CD4-positive, CD25-positive, alpha-beta regulatory T cell (primary cell): Measurements from ENCODE around the gene GADL1. TPM values are rescaled to one million over a fixed set of nuclear protein-coding genes. Genes with fewer than 3 reads are reported as not detected.

ENCODE experiments used
- ATAC-seq, 2 donors: fragments of 150-1000 bp; cut with Tn5 transposase; one replicate each; pipeline ENCODE4 v1.10.0; 2021; ENCODE audit warnings: low read depth in 2 of 2, moderate number of reproducible peaks in 2 of 2, moderate library complexity in 1 of 2
- DNase-seq, 3 donors: peaks; one replicate each; pipeline versions ENCODE4 v3.0.0 to v3.0.0-alpha.2; 2012 to 2022; ENCODE audit warnings: mixed read lengths in 1 of 3
- H3K27ac ChIP-seq: one replicate; pipeline ENCODE4 v1.7.0; 2013; ENCODE audit warnings: mild to moderate bottlenecking, low read length; ENCODE audit not compliant: insufficient read depth, poor library complexity, severe bottlenecking
- H3K27me3 ChIP-seq: one replicate; pipeline ENCODE4 v1.7.0; 2013; ENCODE audit warnings: low read length; ENCODE audit not compliant: control insufficient read depth, insufficient read depth
- H3K36me3 ChIP-seq: one replicate; pipeline ENCODE4 v1.7.0; 2013; ENCODE audit warnings: mild to moderate bottlenecking, low read length, moderate library complexity; ENCODE audit not compliant: control insufficient read depth, insufficient read depth
- H3K4me1 ChIP-seq: 2 replicates; pipeline ENCODE4 v1.7.0; 2013; ENCODE audit warnings: mild to moderate bottlenecking, low read length; ENCODE audit not compliant: insufficient read depth, control insufficient read depth, poor library complexity, severe bottlenecking
- H3K4me3 ChIP-seq: one replicate; pipeline ENCODE4 v1.7.0; 2013; ENCODE audit warnings: low read depth, mild to moderate bottlenecking, low read length, moderate library complexity
- H3K9me3 ChIP-seq, 2 experiments: 1 replicate in 1 of 2; 2 replicates in 1 of 2; pipeline ENCODE4 v1.7.0; 2013; ENCODE audit warnings: low read length in 2 of 2, mild to moderate bottlenecking in 1 of 2, moderate library complexity in 1 of 2; ENCODE audit not compliant: control insufficient read depth in 2 of 2
- H3K27ac Mint-ChIP-seq, 3 donors: one replicate each; pipeline ENCODE4 v1.8.0; 2020 to 2022; ENCODE audit warnings: mild to moderate bottlenecking in 3 of 3, mixed read lengths in 3 of 3, moderate library complexity in 2 of 3
- H3K27me3 Mint-ChIP-seq: one replicate; pipeline ENCODE4 v1.8.0; 2022; ENCODE audit warnings: mild to moderate bottlenecking, mixed read lengths
- H3K36me3 Mint-ChIP-seq: one replicate; pipeline ENCODE4 v1.8.0; 2020; ENCODE audit warnings: mixed read lengths
- H3K4me1 Mint-ChIP-seq, 4 donors: one replicate each; pipeline ENCODE4 v1.8.0; 2020 to 2022; ENCODE audit warnings: mixed read lengths in 4 of 4, mild to moderate bottlenecking in 1 of 4
- H3K4me3 Mint-ChIP-seq, 4 donors: one replicate each; pipeline ENCODE4 v1.8.0; 2020 to 2022; ENCODE audit warnings: mild to moderate bottlenecking in 4 of 4, mixed read lengths in 4 of 4, moderate library complexity in 3 of 4
- H3K9me3 Mint-ChIP-seq, 7 donors: one replicate each; pipeline ENCODE4 v1.8.0; 2020 to 2022; ENCODE audit warnings: mixed read lengths in 7 of 7, mild to moderate bottlenecking in 3 of 7, moderate library complexity in 2 of 7
- polyA plus RNA-seq, 4 donors: library from polyadenylated mRNA; unstranded; fragments of 300-500 nt; fragmentation: Illumina TruSeq; gene quantifications; one replicate each; pipeline ENCODE4 v1.2.3, GENCODE V29; 2021
- total RNA-seq: library from RNA; stranded (reverse); gene quantifications from one replicate; pipeline ENCODE4 v1.2.3, GENCODE V29; 2022

The GADL1 gene
- total and polyA plus RNA-seq, 5 donors from 2014 or later, result not detected

- DNase-seq (no peak), ATAC-seq (no peak)
- H3K36me3 Mint-ChIP-seq, result no peaks in the 10 kb centered on the region
- H3K9me3 Mint-ChIP-seq, result no peaks in the 10 kb centered on the region
- Histone ChIP-seq H3K4me1 (no peaks in the 10 kb centered on the region), H3K36me3 (no peaks in the 10 kb centered on the region), H3K4me3 (no peak overlapping the region), H3K27me3 (peaks cover 3% of the 10 kb centered on the region), H3K27ac (no peak overlapping the region), H3K9me3 (no peaks in the 10 kb centered on the region)
- no peaks in the 10 kb centered on the region for H3K4me1 Mint-ChIP-seq
- no peak overlapping the region for H3K27ac Mint-ChIP-seq
- no peak overlapping the region for H3K4me3 Mint-ChIP-seq
- peaks cover 7% of the 10 kb centered on the region for H3K27me3 Mint-ChIP-seq
Measured at GRCh38 chr3:30873671-30874070, 20.8 kb downstream of the GADL1 start.

GRCh38 chr3:30872879-30873278 lies 21.6 kb downstream of the GADL1 start:
- DNase-seq (no peak), ATAC-seq (no peak)
- H3K9me3 ChIP-seq, result no peaks in the 10 kb centered on the region
- peaks cover 3% of the 10 kb centered on the region for H3K27me3 ChIP-seq
- no peak overlapping the region for H3K4me3 ChIP-seq
- H3K4me1 Mint-ChIP-seq, result no peaks in the 10 kb centered on the region
- no peak overlapping the region for H3K27ac ChIP-seq
- no peak overlapping the region for H3K27ac Mint-ChIP-seq
- H3K27me3 Mint-ChIP-seq, result peaks cover 7% of the 10 kb centered on the region
- H3K36me3 ChIP-seq, result no peaks in the 10 kb centered on the region
- H3K4me1 ChIP-seq, result no peaks in the 10 kb centered on the region
- no peak overlapping the region for H3K4me3 Mint-ChIP-seq
- no peaks in the 10 kb centered on the region for H3K9me3 Mint-ChIP-seq
- H3K36me3 Mint-ChIP-seq, result no peaks in the 10 kb centered on the region

- Histone ChIP-seq H3K36me3 (no peaks in the 10 kb centered on the region), H3K4me1 (no peaks in the 10 kb centered on the region), H3K9me3 (no peaks in the 10 kb centered on the region), H3K4me3 (no peak overlapping the region), H3K27ac (no peak overlapping the region), H3K27me3 (peaks cover under 1% of the 10 kb centered on the region)
- H3K4me1 Mint-ChIP-seq, result no peaks in the 10 kb centered on the region
- no peak overlapping the region for H3K4me3 Mint-ChIP-seq
- no peaks in the 10 kb centered on the region for H3K36me3 Mint-ChIP-seq
- peaks cover 9% of the 10 kb centered on the region for H3K27me3 Mint-ChIP-seq
- DNase-seq, result no peak
- no peaks in the 10 kb centered on the region for H3K9me3 Mint-ChIP-seq
- no peak overlapping the region for H3K27ac Mint-ChIP-seq
- no peak for ATAC-seq
Measured at GRCh38 chr3:30871720-30872119, 22.7 kb downstream of the GADL1 start.

- H3K27me3 Mint-ChIP-seq, result peaks cover 21% of the 10 kb centered on the region
- no peak for DNase-seq
- no peaks in the 10 kb centered on the region for H3K4me1 ChIP-seq
- H3K4me1 Mint-ChIP-seq, result no peaks in the 10 kb centered on the region
- no peak for ATAC-seq
- no peak overlapping the region for H3K27ac ChIP-seq
- H3K36me3 Mint-ChIP-seq, result no peaks in the 10 kb centered on the region
- H3K9me3 Mint-ChIP-seq, result no peaks in the 10 kb centered on the region
- H3K36me3 ChIP-seq, result no peaks in the 10 kb centered on the region
- no peak overlapping the region for H3K4me3 ChIP-seq
- no peaks in the 10 kb centered on the region for H3K9me3 ChIP-seq
- no peak overlapping the region for H3K27ac Mint-ChIP-seq
- no peaks in the 10 kb centered on the region for H3K27me3 ChIP-seq
- no peak overlapping the region for H3K4me3 Mint-ChIP-seq
Measured at GRCh38 chr3:30864836-30865235, 29.6 kb downstream of the GADL1 start.

- Histone ChIP-seq H3K4me3 (no peak overlapping the region), H3K9me3 (no peaks in the 10 kb centered on the region), H3K27ac (no peak overlapping the region), H3K27me3 (no peaks in the 10 kb centered on the region), H3K4me1 (no peaks in the 10 kb centered on the region), H3K36me3 (no peaks in the 10 kb centered on the region)
- Mint-ChIP-seq H3K4me1 (no peaks in the 10 kb centered on the region), H3K36me3 (no peaks in the 10 kb centered on the region), H3K27me3 (peaks cover 21% of the 10 kb centered on the region), H3K4me3 (no peak overlapping the region), H3K9me3 (no peaks in the 10 kb centered on the region), H3K27ac (no peak overlapping the region)
- no peak for DNase-seq
- no peak for ATAC-seq
Measured at GRCh38 chr3:30864132-30864531, 30.3 kb downstream of the GADL1 start.

GRCh38 chr3:30862004-30862403 lies 32.5 kb downstream of the GADL1 start:
- Histone ChIP-seq H3K4me3 (no peak overlapping the region), H3K27ac (no peak overlapping the region), H3K4me1 (no peaks in the 10 kb centered on the region), H3K9me3 (no peaks in the 10 kb centered on the region), H3K36me3 (no peaks in the 10 kb centered on the region), H3K27me3 (no peaks in the 10 kb centered on the region)
- DNase-seq (no peak), ATAC-seq (no peak)
- H3K27me3 Mint-ChIP-seq, result peaks cover 21% of the 10 kb centered on the region
- no peak overlapping the region for H3K4me3 Mint-ChIP-seq
- H3K27ac Mint-ChIP-seq, result no peak overlapping the region
- H3K9me3 Mint-ChIP-seq, result peaks cover 0 to 1% (median 0%) of the 10 kb centered on the region in 7 donors
- H3K36me3 Mint-ChIP-seq, result no peaks in the 10 kb centered on the region
- H3K4me1 Mint-ChIP-seq, result no peaks in the 10 kb centered on the region

- no peaks in the 10 kb centered on the region for H3K4me1 Mint-ChIP-seq
- no peak overlapping the region for H3K4me3 Mint-ChIP-seq
- Histone ChIP-seq H3K27me3 (no peaks in the 10 kb centered on the region), H3K27ac (no peak overlapping the region), H3K36me3 (no peaks in the 10 kb centered on the region), H3K4me1 (no peaks in the 10 kb centered on the region), H3K4me3 (no peak overlapping the region), H3K9me3 (no peaks in the 10 kb centered on the region)
- peaks cover 4% of the 10 kb centered on the region for H3K27me3 Mint-ChIP-seq
- H3K9me3 Mint-ChIP-seq, result peaks cover 0 to 1% (median 0%) of the 10 kb centered on the region in 7 donors
- no peak overlapping the region for H3K27ac Mint-ChIP-seq
- DNase-seq (no peak), ATAC-seq (no peak)
- no peaks in the 10 kb centered on the region for H3K36me3 Mint-ChIP-seq
Measured at GRCh38 chr3:30858894-30859389, 35.5 kb downstream of the GADL1 start.

- no peak for ATAC-seq
- H3K4me1 ChIP-seq, result no peaks in the 10 kb centered on the region
- H3K27me3 ChIP-seq, result no peaks in the 10 kb centered on the region
- peaks cover 0 to 1% (median 0%) of the 10 kb centered on the region in 7 donors for H3K9me3 Mint-ChIP-seq
- H3K27ac ChIP-seq, result no peak overlapping the region
- H3K27ac Mint-ChIP-seq, result peak overlapping the region in 1 of 3 donors; percentile 1
- no peaks in the 10 kb centered on the region for H3K36me3 ChIP-seq
- no peaks in the 10 kb centered on the region for H3K4me1 Mint-ChIP-seq
- peaks cover 4% of the 10 kb centered on the region for H3K27me3 Mint-ChIP-seq
- no peak overlapping the region for H3K4me3 ChIP-seq
- H3K36me3 Mint-ChIP-seq, result no peaks in the 10 kb centered on the region
- no peak overlapping the region for H3K4me3 Mint-ChIP-seq
- no peak for DNase-seq
- no peaks in the 10 kb centered on the region for H3K9me3 ChIP-seq
Measured at GRCh38 chr3:30855400-30856292, 38.8 kb downstream of the GADL1 start.
